HepG2 (cell line): ENCODE measurements around the gene DGCR8.
"Not testable (repeated sequence)": the region's sequence is repeated elsewhere in the genome, so short reads cannot be mapped to it uniquely, and the experiment has no call there.

ENCODE experiments used
- TARDBP ChIP-seq: sonication (generic); formaldehyde crosslinking; IDR thresholded peaks from 2 replicates; pipeline ENCODE4 v1.8.0; 2022; ENCODE audit warnings: mild to moderate bottlenecking, missing genetic modification reagents
- ZNF629 ChIP-seq: sonication (generic); formaldehyde crosslinking; conservative IDR thresholded peaks from 2 replicates; pipeline ENCODE4 v1.5.0; 2020; ENCODE audit warnings: missing genetic modification reagents
- ZNF776 ChIP-seq: sonication (generic); formaldehyde crosslinking; IDR thresholded peaks from 2 replicates; pipeline ENCODE4 v1.4.0; 2020; ENCODE audit warnings: mild to moderate bottlenecking, missing genetic modification reagents
- TF ChIP-seq, protein P1 (sequence below), 2 experiments: fragments of 450-650 bp in 1 of 2; sonication (generic) in 1 of 2; formaldehyde crosslinking; IDR thresholded peaks; 2 replicates each; pipeline versions ENCODE4 v1.5.0 to v1.8.0; 2020 to 2022; ENCODE audit warnings: mild to moderate bottlenecking in 1 of 2, missing genetic modification reagents in 1 of 2
- TF ChIP-seq, protein P2 (sequence below): sonication (generic); formaldehyde crosslinking; IDR thresholded peaks from 2 replicates; pipeline ENCODE4 v1.5.1; 2020; ENCODE audit warnings: mild to moderate bottlenecking, missing genetic modification reagents, moderate library complexity

GRCh38 chr22:20159531-20159930 is 79.5 kb downstream of the DGCR8 start:
- TF ChIP-seq, protein P1, sequence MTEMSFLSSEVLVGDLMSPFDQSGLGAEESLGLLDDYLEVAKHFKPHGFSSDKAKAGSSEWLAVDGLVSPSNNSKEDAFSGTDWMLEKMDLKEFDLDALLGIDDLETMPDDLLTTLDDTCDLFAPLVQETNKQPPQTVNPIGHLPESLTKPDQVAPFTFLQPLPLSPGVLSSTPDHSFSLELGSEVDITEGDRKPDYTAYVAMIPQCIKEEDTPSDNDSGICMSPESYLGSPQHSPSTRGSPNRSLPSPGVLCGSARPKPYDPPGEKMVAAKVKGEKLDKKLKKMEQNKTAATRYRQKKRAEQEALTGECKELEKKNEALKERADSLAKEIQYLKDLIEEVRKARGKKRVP (CRISPR knock-in tag; IDR thresholded peaks at IDR 0.05), result not testable (repeated sequence)
- TF ChIP-seq, protein P2, sequence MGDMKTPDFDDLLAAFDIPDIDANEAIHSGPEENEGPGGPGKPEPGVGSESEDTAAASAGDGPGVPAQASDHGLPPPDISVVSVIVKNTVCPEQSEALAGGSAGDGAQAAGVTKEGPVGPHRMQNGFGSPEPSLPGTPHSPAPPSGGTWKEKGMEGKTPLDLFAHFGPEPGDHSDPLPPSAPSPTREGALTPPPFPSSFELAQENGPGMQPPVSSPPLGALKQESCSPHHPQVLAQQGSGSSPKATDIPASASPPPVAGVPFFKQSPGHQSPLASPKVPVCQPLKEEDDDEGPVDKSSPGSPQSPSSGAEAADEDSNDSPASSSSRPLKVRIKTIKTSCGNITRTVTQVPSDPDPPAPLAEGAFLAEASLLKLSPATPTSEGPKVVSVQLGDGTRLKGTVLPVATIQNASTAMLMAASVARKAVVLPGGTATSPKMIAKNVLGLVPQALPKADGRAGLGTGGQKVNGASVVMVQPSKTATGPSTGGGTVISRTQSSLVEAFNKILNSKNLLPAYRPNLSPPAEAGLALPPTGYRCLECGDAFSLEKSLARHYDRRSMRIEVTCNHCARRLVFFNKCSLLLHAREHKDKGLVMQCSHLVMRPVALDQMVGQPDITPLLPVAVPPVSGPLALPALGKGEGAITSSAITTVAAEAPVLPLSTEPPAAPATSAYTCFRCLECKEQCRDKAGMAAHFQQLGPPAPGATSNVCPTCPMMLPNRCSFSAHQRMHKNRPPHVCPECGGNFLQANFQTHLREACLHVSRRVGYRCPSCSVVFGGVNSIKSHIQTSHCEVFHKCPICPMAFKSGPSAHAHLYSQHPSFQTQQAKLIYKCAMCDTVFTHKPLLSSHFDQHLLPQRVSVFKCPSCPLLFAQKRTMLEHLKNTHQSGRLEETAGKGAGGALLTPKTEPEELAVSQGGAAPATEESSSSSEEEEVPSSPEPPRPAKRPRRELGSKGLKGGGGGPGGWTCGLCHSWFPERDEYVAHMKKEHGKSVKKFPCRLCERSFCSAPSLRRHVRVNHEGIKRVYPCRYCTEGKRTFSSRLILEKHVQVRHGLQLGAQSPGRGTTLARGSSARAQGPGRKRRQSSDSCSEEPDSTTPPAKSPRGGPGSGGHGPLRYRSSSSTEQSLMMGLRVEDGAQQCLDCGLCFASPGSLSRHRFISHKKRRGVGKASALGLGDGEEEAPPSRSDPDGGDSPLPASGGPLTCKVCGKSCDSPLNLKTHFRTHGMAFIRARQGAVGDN (CRISPR knock-in tag), result not testable (repeated sequence)
- TF ChIP-seq ZNF776 (CRISPR knock-in tag); ZNF629; TARDBP (CRISPR knock-in tag): not testable (repeated sequence)
